Thyroid gland (tissue), 4 donors: ENCODE measurements around the gene MTCP1. TPM values are rescaled to one million over a fixed set of nuclear protein-coding genes. Genes with fewer than 3 reads are reported as not detected.

Source experiments
- DNase-seq, 2 donors: peaks; one replicate each; pipeline ENCODE4 v3.0.0-alpha.2; 2019
- H3K27ac ChIP-seq, 3 donors: fragments of 200-600 bp; sonication (generic); 1 replicate in 2 of 3; 2 replicates in 1 of 3; pipeline ENCODE4 v1.5.1; 2016 to 2019; ENCODE audit warnings: mild to moderate bottlenecking in 1 of 3, moderate library complexity in 1 of 3
- H3K27me3 ChIP-seq: fragments of 200-600 bp; sonication (generic); one replicate; pipeline ENCODE4 v1.5.1; 2019
- H3K36me3 ChIP-seq, 2 donors: fragments of 200-600 bp; sonication (generic); one replicate each; pipeline ENCODE4 v1.5.1; 2016 to 2019
- H3K4me1 ChIP-seq, 2 donors: fragments of 200-600 bp; sonication (generic); one replicate each; pipeline ENCODE4 v1.5.1; 2017 to 2019
- H3K4me3 ChIP-seq, 3 donors: fragments of 200-600 bp; sonication (generic); replicated peaks in 1 of 3; 1 replicate in 2 of 3; 2 replicates in 1 of 3; pipeline ENCODE4 v1.5.1; 2016; ENCODE audit warnings: mild to moderate bottlenecking in 1 of 3
- H3K9me3 ChIP-seq: fragments of 200-600 bp; sonication (generic); one replicate; pipeline ENCODE4 v1.5.1; 2017
- CTCF ChIP-seq, 6 experiments: fragments of 200-600 bp in 3 of 6; fragments of 450-650 bp in 3 of 6; sonication (generic) in 3 of 6; IDR thresholded peaks; one replicate each; pipeline ENCODE4 v1.5.1; 2016 to 2019; ENCODE audit warnings: antibody characterized with exemption in 6 of 6, mild to moderate bottlenecking in 2 of 6, inconsistent platforms in 1 of 6, moderate library complexity in 1 of 6
- POLR2A ChIP-seq, 2 donors: fragments of 450-650 bp; IDR thresholded peaks; one replicate each; pipeline ENCODE4 v1.6.1; 2017; ENCODE audit warnings: antibody characterized with exemption in 2 of 2, mild to moderate bottlenecking in 2 of 2, moderate library complexity in 1 of 2
- WGBS, 2 donors: methylation state at CpG; one replicate each; pipeline ENCODE4 v1.1.5; 2017; 5-methylcytosine and 5-hydroxymethylcytosine counted together
- intact Hi-C: fragments of 100-400 bp; cut with DNase I; formaldehyde crosslinking; loops from one replicate; pipeline ENCODE4 v1.15.1; 2023
- total RNA-seq, 4 donors: library from RNA; depleted of rRNA; stranded (reverse); fragments of >200 nt; gene quantifications; one replicate each; pipeline ENCODE4 v1.2.3, GENCODE V29; 2016

Gene MTCP1
- total RNA-seq, 4 donors from 2014 or later = 0.78 to 4.3 (median 0.92) TPM

GRCh38 chrX:155071694-155072280, 851 bp upstream of the MTCP1 start:
- H3K4me1 ChIP-seq = no peaks in the 10 kb centered on the region
- 1 to 3% methylated on average over 8 to 14 of the region's 25 CpGs for WGBS, 2 donors
- intact Hi-C loops = no loop called here
- H3K27me3 ChIP-seq = no peaks in the 10 kb centered on the region
- H3K27ac ChIP-seq = peak overlapping the region in 2 of 3 donors; percentile 35 to 42
- TF ChIP-seq POLR2A (IDR thresholded peaks at IDR 0.05) (no peak), CTCF (IDR thresholded peaks at IDR 0.05) (no peak)
- no peaks in the 10 kb centered on the region for H3K9me3 ChIP-seq
- peak; percentile 8 to 36 for DNase-seq
- H3K4me3 ChIP-seq = peak overlapping the region in 2 of 3 donors; percentile 41 to 54
- H3K36me3 ChIP-seq = no peaks in the 10 kb centered on the region

- intact Hi-C loops = no loop called here
- TF ChIP-seq CTCF (IDR thresholded peaks at IDR 0.05) (no peak), POLR2A (IDR thresholded peaks at IDR 0.05) (no peak)
- Histone ChIP-seq H3K4me3 (peak overlapping the region in 2 of 3 donors; percentile 44 to 68), H3K4me1 (no peaks in the 10 kb centered on the region), H3K36me3 (no peaks in the 10 kb centered on the region), H3K27me3 (no peaks in the 10 kb centered on the region), H3K9me3 (no peaks in the 10 kb centered on the region), H3K27ac (peak overlapping the region; percentile 59 to 81 (median 78))
- 0 to 1% methylated on average over 15 to 16 of the region's 16 CpGs for WGBS, 2 donors
- no peak for DNase-seq
Measured at GRCh38 chrX:155070663-155070974, 317 bp downstream of the MTCP1 start.

GRCh38 chrX:155070038-155070437, 898 bp downstream of the MTCP1 start:
- no peak for DNase-seq
- Histone ChIP-seq H3K27me3 (no peaks in the 10 kb centered on the region), H3K4me1 (no peaks in the 10 kb centered on the region), H3K27ac (no peak overlapping the region), H3K4me3 (peak overlapping the region in 2 of 3 donors; percentile 44 to 68), H3K36me3 (no peaks in the 10 kb centered on the region), H3K9me3 (no peaks in the 10 kb centered on the region)
- TF ChIP-seq CTCF (IDR thresholded peaks at IDR 0.05) (no peak), POLR2A (IDR thresholded peaks at IDR 0.05) (no peak)
- intact Hi-C loops = no loop called here
- WGBS, 2 donors = 5 to 8% methylated on average over 11 to 12 of the region's 12 CpGs

- no peaks in the 10 kb centered on the region for H3K36me3 ChIP-seq
- no peaks in the 10 kb centered on the region for H3K27me3 ChIP-seq
- H3K4me1 ChIP-seq = no peaks in the 10 kb centered on the region
- 95 to 96% methylated on average over 1 of the region's 1 CpG for WGBS, 2 donors
- intact Hi-C loops = no loop called here
- H3K4me3 ChIP-seq = no peak overlapping the region
- DNase-seq = no peak
- no peak overlapping the region for H3K27ac ChIP-seq
- no peak for TF ChIP-seq CTCF (IDR thresholded peaks at IDR 0.05)
- no peak for TF ChIP-seq POLR2A (IDR thresholded peaks at IDR 0.05)
- H3K9me3 ChIP-seq = no peaks in the 10 kb centered on the region
Measured at GRCh38 chrX:155069414-155069813, 1.5 kb downstream of the MTCP1 start.

GRCh38 chrX:155068165-155068564, 2.8 kb downstream of the MTCP1 start:
- no peaks in the 10 kb centered on the region for H3K36me3 ChIP-seq
- no peaks in the 10 kb centered on the region for H3K9me3 ChIP-seq
- no peak overlapping the region for H3K27ac ChIP-seq
- H3K4me3 ChIP-seq = no peak overlapping the region
- H3K27me3 ChIP-seq = no peaks in the 10 kb centered on the region
- intact Hi-C loops = no loop called here
- 92 to 100% methylated on average over 1 of the region's 1 CpG for WGBS, 2 donors
- no peaks in the 10 kb centered on the region for H3K4me1 ChIP-seq
- TF ChIP-seq POLR2A (IDR thresholded peaks at IDR 0.05) = no peak
- no peak for TF ChIP-seq CTCF (IDR thresholded peaks at IDR 0.05)
- no peak for DNase-seq
